SK-N-MC (cell line): ENCODE results near the gene MMP25.

Experiments used
- DNase-seq: peaks from one replicate; pipeline ENCODE4 v3.0.0-alpha.2; 2011; ENCODE audit warnings: low read depth, low spot score
- H3K27ac ChIP-seq: fragments of 200-600 bp; sonication (generic); 2 replicates; pipeline ENCODE4 v1.5.1; 2016; ENCODE audit warnings: mixed run types
- H3K36me3 ChIP-seq: fragments of 200-600 bp; sonication (generic); 2 replicates; pipeline ENCODE4 v1.6.1; 2017; ENCODE audit warnings: antibody characterized with exemption, low read length, mixed read lengths; ENCODE audit not compliant: insufficient read depth
- H3K4me3 ChIP-seq: fragments of 200-600 bp; sonication (generic); 2 replicates; pipeline ENCODE4 v1.5.1; 2016
- H3K9ac ChIP-seq: fragments of 200-600 bp; sonication (generic); 2 replicates; pipeline ENCODE4 v1.8.0; 2017; ENCODE audit warnings: mixed run types, mixed read lengths; ENCODE audit not compliant: insufficient read length
- H3K9me3 ChIP-seq: fragments of 200-600 bp; sonication (generic); 2 replicates; pipeline ENCODE4 v1.6.1; 2017; ENCODE audit warnings: low read depth, mild to moderate bottlenecking, antibody characterized with exemption, low read length, moderate library complexity, mixed read lengths
- EZH2 ChIP-seq: fragments of 200-600 bp; sonication (generic); IDR thresholded peaks from one replicate; pipeline ENCODE4 v1.6.1; 2017; ENCODE audit warnings: antibody characterized with exemption
- FOXP2 ChIP-seq: optimal IDR thresholded peaks from 2 replicates; pipeline ENCODE3; 2011; ENCODE audit warnings: mild to moderate bottlenecking, moderate library complexity; ENCODE audit not compliant: insufficient read depth; ENCODE audit errors: extremely low read length, control extremely low read depth
- POLR2AphosphoS5 ChIP-seq: IDR thresholded peaks from 2 replicates; pipeline ENCODE4 v1.6.1; 2012; ENCODE audit warnings: mild to moderate bottlenecking, low read depth, low read length, borderline replicate concordance

Gene MMP25

DNA sequence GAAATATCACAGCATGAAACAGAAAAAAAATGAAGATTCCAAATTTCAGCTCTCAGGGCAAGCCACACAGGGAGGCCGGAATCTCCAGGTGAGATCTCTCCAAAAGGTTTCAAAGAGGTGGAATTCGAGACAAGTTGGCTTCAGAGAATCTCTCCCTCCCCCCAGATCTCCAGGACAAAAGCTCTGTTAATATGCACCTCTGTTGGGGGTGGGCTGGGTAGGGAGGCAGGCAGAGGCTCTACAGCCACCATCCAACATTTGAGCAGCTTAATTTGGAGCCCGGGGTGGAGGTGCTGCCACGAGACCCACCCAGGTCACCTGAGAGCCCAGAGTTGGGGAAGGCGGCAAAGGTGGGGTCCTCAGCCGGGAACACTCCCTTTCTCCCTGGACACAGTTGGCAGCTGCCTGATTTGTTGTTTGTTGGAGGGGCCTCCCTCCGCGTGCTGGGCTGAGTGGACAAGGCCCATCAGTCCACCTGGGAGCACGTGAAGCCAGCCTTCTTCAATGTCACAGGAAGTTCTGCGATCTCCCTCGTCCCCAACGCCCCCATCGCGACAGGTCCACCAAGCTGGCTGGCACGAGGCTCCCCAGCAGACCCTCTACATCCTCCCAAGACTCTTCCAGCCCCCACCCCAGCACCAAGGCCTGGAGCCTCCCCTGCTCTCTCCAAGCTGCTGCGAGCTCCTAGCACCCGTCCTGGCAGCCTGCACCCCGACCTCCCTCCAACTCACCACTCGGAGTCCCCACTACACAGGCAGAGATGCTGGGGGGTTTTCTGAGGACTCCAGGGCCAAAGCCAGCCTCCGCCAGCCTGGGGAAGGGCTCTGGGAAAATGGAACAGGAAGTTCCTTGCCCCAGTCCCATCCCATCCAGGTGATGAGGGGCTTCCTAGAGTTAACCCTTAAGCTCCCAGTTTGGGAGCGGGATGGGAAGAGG is 52.4 kb downstream of the MMP25 start, which contains the start of gene ZSCAN10:
TSS of gene ZSCAN10 (minus strand) at position 836 of the 936 bp plus-strand sequence. CDS start 6,357 bp downstream, outside the sequence.
- no peak within 1 kb of the TSS for H3K9ac ChIP-seq

DNA sequence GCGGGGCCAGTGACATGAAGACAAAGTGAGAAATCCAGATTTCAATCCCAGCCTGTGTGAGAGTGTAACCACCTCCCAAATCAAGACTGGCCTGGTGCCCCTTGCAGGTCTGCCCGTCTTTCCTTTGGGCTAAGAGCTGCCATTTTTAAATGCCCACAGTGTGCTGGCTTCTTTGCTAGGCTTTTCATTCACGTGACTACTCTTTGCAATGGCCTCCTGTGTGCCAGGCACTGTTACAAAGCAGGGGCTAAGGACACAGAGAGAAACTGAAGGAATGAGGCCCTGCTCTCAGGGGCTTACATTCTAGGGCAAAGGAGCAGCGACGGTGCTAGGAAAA is 53.0 kb downstream of the MMP25 start:
- TF ChIP-seq EZH2 (no peak), POLR2AphosphoS5 (no peak), FOXP2 (no peak)
- H3K36me3 ChIP-seq, result no peaks in the 10 kb centered on the region
- no peak for DNase-seq
- H3K4me3 ChIP-seq, result no peak overlapping the region
- no peak overlapping the region for H3K27ac ChIP-seq
- no peak overlapping the region for H3K9ac ChIP-seq
- H3K9me3 ChIP-seq, result no peaks in the 10 kb centered on the region

More for the DNA sequence above, 52.4 kb downstream of the MMP25 start, which contains the start of gene ZSCAN10:
- TF ChIP-seq FOXP2 (no peak), EZH2 (no peak), POLR2AphosphoS5 (no peak)
- no peaks in the 10 kb centered on the region for H3K9me3 ChIP-seq
- 0 out of 2 replicates have a peak within 1 kb of the TSS, but pooled peaks have one; percentile 25 for H3K27ac ChIP-seq
- H3K36me3 ChIP-seq, result no peaks in the 10 kb centered on the region
- peak within 1 kb of the TSS; percentile 70 for H3K4me3 ChIP-seq
- DNase-seq, result no peak

DNA sequence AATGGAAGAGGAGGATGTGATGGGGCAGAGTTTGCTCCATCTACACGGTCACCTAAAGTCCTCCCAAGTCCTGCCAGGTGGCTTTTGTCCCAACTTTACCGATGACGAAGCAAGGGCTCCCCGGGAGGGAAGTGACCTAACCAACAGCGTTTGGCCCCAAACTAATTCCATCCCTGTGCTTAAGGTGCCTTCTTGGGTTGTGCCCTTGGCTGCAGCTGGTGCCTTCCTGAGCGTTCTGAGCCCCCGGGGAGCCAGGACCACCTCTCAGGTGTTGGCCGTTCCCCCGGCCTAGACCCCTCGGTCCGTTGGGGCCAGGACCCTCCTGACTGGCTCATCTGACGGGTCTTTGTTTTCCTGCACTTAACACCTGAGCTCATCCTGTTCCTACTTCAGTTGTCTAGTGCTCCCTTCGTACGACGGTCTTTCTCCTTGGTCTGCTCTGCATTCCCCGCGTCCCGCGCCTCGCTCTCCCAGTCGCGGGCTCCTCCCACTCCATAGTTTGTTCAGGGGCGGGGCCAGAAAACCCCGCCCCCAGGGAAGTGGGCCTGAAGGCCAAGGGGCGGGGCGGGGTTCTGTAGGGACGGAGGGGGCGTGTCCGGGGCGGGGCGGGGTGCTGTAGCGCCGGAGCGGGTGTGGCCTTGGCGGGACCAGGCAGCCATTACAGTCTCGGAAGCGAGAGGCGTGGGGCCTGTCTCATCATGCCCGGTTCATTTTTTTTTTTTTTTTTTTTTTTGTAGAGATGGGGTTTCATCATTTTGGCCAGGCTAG is 53.6 kb downstream of the MMP25 start:
- no peaks in the 10 kb centered on the region for H3K9me3 ChIP-seq
- H3K27ac ChIP-seq, result no peak overlapping the region
- no peak overlapping the region for H3K9ac ChIP-seq
- peak overlapping the region; percentile 70 for H3K4me3 ChIP-seq
- H3K36me3 ChIP-seq, result no peaks in the 10 kb centered on the region
- DNase-seq, result no peak
- peak; percentile 57; the same call in 1 of the 2 replicates for TF ChIP-seq POLR2AphosphoS5
- TF ChIP-seq EZH2, result no peak
- no peak for TF ChIP-seq FOXP2

DNA sequence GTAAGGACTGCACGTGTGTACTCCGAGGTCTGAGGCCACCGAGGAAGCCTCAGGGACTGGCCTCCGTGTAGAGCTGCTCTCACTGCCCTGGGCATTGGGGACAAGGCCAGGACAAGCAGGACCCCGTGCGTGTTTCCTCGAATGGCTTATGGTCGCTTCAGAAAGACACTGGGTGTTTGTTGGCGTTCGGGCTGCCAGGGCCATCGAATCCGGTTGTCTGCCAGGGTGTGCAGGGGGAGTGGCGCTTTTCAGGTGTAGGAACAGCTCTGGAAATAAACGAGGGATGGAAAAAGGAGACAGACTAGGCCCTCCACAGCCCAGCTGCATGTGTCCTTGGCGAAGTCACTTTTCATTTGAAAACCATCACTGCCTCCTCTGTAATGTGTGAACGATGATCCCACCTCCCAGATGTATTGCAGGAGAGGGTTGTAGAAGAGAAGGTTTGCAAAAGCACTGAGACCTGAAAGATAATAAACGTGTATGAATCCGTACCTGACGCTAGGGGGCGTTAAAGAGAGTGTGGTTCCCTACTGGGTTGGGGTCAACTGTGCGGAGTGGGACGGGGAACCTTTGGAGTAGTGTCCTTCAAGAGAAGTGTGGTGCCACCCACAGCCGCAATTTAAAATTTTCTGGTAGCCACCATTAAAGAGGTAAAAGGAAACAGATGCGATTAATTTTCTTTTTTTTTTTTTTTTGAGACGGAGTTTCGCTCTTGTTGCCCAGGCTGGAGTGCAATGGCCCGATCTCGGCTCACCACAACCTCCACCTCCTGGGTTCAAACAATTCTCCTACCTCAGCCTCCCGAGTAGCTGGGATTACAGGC is 54.9 kb downstream of the MMP25 start:
- Histone ChIP-seq H3K9me3 (no peaks in the 10 kb centered on the region), H3K36me3 (no peaks in the 10 kb centered on the region), H3K4me3 (no peak overlapping the region), H3K9ac (no peak overlapping the region), H3K27ac (0 out of 2 replicates have a peak overlapping the region, but pooled peaks have one; percentile 49)
- TF ChIP-seq FOXP2 (no peak), POLR2AphosphoS5 (no peak), EZH2 (no peak)
- no peak for DNase-seq

DNA sequence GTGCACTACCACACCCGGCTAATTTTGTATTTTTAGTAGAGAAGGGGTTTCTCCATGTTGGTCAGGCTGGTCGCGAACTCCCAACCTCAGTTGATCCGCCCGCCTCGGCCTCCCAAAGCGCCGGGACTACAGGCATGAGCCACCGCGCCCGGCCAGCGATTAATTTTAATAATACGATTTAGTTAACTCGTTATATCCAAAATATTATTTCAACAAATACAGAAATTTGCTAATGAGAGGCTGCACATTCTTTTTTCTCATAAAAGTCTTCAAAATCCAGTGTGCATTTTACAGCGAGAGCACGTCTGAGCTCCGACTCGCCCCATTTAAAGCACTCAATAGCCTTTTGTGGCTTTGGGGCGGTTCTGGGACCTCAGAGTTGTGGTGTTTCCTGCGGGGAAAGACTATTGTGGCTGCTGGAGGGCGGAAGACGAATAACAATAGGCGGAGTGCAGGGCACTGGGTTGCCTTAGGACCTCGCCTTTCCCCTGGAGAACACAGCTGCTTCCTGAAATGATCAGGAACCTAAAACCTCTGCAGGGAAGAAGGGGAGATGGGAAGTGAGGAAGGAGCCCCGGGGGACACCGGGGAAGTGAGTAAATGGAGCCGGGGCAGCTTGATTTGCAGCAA is 55.6 kb downstream of the MMP25 start:
- H3K9me3 ChIP-seq, result no peaks in the 10 kb centered on the region
- H3K27ac ChIP-seq, result peak overlapping the region; percentile 73
- no peaks in the 10 kb centered on the region for H3K36me3 ChIP-seq
- no peak for DNase-seq
- TF ChIP-seq FOXP2 (no peak), EZH2 (no peak)
- peak overlapping the region; percentile 23; the same call in 1 of the 2 replicates for H3K4me3 ChIP-seq
- H3K9ac ChIP-seq, result peak overlapping the region; percentile 53

DNA sequence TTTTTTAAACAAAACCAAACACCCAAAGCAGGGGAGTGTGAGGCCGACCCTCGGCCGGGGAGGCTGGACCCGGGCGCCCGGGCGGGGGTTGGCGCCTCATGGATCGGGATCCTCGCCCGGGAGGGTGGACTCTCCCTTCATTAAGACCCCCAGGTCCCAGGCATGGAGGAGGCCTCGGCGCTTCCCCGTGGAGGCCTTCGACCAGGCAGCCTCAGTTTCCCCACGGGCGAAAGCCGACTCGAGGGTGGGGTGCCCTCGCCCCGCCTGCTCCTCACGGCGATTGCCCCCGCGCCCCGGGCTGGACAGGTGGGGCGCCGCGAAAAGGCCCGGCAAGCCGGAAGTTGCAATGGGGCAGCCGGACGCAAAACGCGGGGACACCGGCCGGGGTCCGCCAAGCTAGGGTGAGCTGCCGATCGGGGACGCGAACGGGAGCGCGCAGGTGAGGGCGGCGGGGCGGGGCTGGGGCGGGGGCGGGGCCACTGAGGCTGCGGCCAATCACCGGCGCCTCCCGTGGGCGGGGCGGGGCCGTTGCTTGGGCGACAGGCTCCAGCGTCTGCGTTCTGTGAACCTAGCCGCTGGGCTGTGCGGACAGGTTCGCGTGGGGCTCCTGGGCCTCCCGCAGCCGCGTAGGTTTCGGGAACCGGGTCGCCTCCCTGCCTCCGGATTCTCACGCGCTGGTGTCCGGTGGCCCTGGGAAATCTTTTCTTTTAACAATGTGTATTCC is 60.0 kb downstream of the MMP25 start:
- Histone ChIP-seq H3K4me3 (peak overlapping the region; percentile 96), H3K36me3 (no peaks in the 10 kb centered on the region), H3K9me3 (no peaks in the 10 kb centered on the region), H3K27ac (peak overlapping the region; percentile 68; the same call in 1 of the 2 replicates), H3K9ac (peak overlapping the region; percentile 96)
- TF ChIP-seq EZH2 (no peak), FOXP2 (no peak), POLR2AphosphoS5 (peak; percentile 87)
- DNase-seq, result no peak
